DMS114 treated with DMSO at 0.1 percent for 48 hours (cell line): ENCODE measurements around the gene DYSF.

ENCODE experiments used
- DNase-seq: peaks from one replicate; lab custom pipeline; 2025; ENCODE audit not compliant: unreplicated experiment; lab: John Stamatoyannopoulos, UW

DYSF gene

DNA sequence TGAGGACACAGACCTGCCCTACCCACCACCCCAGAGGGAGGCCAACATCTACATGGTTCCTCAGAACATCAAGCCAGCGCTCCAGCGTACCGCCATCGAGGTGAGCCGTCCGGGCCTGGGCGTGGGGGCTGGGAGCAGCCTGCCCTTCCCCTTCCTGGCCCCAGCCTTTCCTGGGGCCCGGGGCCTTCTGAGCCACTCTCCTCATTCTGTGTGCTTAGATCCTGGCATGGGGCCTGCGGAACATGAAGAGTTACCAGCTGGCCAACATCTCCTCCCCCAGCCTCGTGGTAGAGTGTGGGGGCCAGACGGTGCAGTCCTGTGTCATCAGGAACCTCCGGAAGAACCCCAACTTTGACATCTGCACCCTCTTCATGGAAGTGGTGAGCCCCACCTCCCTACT, 157.9 kb downstream of the DYSF start:
- no peak for DNase-seq

DNA sequence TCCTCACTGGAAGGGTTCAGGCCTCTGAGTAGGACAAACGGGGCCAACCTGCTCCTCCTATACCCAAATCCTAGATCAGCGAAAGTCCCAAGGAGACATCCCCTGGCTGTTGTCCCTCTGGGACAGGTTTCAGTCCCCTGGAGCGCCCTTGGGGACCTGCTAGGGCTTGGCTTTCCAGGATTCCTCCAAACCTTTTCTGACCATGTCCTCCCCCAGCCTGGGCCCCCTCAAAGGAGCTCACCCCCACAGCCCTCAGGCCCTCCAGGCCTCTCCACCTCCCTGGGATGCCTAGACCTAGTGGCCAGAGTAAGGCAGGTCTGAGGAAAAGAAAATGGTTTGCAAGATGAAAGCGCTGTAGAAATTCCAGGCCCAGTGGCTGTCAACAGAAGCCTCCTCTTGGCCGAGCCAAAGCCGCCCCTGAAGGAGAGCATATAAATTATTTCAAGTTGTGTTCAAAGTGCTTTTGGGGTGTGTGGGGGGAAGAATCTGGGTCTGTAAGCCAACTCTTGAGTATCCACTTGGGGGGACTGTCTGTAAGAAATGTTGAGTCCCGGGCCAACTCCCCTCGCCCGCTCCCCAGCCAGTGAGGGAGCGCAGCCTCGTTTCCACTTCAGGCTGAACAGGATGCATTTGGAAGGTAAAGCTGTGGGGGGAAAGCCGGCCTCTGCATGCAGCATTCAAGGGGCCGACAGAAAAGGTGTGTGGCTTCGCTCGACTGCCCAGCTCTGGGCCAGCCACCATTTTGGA, 158.6 kb downstream of the DYSF start:
- DNase-seq: no peak

DNA sequence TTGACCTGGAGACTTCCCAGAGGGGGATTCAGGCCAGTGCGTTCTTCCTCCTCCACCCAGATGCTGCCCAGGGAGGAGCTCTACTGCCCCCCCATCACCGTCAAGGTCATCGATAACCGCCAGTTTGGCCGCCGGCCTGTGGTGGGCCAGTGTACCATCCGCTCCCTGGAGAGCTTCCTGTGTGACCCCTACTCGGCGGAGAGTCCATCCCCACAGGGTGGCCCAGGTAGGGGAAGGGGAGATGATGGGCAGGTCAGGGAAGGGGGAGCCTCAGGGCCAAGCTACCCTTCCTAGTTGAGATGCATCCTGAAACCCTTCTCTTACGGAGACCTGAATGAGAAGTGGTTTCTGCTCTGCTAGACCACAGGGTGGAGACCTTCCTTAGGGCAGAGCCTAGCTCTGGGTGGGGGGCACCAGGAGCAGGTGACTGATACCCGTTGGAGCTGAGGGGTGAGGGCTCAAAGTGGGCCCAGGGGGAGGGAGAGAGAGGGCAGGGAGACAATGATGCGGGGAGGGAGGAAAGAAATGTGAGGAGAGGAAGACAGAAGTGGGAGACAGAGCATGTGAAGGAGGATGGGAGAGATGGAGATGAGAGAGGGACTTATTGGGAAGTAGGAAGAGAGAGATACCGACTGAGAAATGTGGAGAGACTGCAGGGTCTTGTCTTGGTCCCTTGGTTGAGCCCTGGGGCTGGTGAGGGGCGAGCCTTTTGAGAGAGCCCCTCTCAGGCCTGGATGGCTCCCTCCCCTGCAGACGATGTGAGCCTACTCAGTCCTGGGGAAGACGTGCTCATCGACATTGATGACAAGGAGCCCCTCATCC, 159.4 kb downstream of the DYSF start:
- DNase-seq: no peak

DNA sequence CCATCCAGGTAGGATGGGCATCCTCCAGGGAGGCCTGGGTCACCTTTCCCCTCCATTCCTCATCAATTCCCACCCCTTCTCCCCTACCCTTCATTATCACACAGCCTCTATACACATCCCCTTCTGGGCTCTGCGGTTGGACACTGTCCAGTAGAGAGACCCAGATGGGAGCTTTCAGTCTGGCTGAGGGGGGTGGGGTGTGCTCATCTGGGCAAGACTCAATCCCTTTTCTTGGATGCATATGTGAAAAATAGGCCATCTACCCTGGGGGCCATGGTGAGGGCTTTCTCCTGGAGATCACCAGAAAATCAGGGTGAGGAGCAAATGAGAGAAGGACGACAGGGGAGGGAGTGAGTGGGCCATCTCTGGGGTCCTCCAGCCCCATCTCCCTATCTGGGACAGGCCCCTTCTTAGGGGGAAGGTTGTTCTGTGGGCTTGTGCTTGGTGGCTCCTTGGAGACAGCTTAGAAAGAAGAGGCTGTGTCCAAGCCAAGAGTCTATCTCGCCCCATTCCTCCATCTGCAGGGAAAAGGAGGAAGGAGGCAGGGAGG, 160.1 kb downstream of the DYSF start:
- no peak for DNase-seq

DNA sequence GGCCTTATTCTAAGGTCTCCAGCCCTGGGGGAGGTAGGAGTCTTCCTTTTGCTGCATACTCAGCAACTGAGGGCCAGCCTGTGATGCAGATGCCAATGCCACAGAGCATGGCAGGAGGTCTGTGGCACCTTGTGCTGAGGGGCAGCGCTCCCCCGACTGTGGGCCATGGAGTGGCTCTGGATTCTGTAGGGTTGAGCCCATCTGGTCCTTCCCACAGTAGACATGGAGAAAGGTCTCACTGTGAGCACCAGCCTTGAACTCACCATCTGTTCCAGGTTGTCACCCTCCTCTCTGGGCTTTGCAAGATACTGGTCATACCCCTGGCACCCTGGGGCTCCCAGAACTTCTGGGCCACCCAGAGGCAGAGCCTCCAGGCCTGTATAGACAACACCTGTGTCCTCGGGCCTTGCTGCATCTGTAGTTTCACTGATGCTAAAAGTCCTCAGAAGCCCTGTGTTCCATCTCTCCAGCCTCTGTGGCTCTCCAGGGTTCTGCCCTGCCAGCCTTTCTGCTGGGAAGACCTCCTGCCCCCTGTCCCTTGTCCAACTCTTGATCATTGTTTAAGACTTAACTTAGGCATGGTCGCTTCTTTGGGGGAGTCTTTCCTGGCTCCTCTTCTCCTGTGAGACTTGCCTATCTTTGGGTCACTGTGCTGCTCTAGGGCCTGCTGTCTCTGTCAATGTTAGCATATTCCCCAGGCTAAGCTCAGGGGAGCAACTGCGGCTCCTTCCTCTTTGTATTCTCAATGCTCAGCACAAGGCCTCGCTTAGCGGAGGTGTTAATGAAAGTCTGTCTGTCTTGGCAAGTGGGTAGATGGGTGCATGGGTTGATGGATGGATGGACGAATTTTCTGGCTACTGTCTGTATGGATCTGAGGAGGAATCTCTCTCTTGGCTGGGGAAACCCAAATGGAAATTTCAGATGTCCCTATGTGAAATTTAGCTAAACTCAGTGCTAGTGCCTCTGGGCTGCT, 160.9 kb downstream of the DYSF start:
- DNase-seq: no peak

DNA sequence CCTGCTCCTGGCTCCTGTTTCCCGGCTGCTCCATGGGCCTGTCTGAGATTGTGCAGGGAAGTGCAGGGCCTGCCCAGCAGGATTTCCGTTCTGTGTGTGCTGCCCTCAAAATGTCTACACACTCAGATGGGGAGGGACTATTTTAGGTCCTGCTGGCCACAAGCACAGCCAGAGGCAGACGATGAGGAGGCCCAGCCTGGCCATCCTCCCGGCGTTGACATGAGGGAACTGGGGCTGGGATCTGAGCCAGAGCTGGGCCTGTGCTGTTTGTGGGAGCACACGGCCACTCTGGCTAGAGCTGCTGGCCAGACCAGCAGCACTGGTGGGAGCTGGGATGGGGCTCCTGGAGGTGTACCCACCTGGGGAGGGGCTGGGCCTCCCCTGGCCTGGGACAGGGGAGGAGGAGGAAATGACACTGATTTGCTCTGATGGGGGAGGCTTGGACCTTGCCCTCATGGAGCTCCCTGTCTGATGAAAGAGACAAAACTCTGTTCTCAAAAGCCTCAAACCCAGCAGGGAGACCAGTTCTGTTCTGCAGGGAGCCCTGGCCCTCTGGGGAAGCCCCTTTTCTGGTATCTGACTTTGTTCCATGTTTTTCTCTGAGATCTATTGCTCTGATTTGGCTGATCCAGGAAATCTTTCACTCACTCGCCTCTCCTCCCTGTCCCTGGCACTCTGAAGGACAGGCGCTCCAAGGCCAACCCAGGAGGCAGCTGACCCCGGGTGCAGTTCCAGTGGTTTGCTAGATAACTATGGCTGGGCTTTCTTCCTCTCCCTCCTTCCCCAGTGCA, 161.8 kb downstream of the DYSF start:
- no peak for DNase-seq

DNA sequence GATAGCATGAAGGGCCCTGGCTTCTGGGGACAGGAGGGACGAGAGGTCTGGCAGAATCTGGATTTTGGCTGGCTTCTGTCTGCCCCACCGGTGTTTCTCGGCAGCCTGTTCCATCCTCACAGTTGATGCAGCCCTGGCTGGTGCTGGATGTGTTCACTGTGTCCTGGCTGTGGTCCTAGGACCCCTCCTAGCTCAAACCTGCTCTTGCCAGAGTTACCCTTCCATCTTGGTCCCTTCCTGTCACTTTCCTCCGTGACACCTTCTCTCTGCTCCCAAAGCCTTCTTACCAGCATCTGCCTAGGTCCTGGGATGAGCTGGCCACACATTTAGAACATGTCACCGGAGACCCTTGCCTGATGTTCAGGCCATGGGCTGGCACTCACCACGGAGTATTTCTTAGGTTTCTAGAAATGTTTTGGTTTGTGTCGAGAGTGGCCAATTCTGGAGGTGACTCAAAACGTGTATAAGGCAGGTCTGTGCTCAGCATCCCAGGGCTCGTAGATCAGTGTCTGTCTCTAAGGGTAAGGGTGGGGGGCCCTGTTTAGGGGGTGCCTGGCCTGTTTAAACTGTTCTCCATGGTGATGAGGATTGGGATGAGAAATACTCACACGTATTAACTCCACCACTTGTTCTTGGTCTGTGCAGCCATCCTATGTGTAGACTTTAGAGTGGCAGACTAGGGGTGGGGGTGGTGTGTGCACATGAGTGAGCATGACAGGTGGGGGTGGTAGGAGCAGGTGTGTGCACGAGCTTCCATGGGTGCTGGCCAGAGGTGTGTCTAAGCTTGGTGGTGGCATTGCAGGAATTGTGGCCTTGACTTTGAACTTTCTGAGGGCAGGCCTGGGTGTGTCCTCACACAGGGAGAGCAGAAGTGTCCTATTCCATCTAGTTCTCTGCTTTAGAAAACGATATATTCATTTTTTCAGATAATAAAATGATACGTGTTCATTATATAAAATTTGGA, 162.7 kb downstream of the DYSF start:
- DNase-seq: no peak

DNA sequence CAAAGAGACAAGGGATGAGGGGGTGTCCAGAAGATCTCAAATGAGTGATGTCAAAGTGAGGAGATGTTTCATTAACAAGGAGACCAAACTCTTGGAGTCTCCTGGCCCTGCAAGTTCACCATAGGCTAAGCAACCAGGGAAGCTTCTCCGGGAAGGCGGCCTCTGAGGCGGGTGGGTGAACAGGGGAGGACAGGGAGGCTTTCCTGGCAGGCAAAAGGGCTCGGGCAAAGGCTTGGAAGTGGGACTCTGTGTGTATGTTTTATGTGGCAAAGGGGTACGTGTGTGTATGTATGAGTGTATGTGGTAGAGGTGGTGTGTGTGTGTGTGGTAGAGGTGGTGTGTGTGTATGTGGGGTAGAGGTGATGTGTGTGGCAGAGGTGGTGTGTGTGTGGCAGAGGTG, 163.9 kb downstream of the DYSF start:
- DNase-seq: no peak

DNA sequence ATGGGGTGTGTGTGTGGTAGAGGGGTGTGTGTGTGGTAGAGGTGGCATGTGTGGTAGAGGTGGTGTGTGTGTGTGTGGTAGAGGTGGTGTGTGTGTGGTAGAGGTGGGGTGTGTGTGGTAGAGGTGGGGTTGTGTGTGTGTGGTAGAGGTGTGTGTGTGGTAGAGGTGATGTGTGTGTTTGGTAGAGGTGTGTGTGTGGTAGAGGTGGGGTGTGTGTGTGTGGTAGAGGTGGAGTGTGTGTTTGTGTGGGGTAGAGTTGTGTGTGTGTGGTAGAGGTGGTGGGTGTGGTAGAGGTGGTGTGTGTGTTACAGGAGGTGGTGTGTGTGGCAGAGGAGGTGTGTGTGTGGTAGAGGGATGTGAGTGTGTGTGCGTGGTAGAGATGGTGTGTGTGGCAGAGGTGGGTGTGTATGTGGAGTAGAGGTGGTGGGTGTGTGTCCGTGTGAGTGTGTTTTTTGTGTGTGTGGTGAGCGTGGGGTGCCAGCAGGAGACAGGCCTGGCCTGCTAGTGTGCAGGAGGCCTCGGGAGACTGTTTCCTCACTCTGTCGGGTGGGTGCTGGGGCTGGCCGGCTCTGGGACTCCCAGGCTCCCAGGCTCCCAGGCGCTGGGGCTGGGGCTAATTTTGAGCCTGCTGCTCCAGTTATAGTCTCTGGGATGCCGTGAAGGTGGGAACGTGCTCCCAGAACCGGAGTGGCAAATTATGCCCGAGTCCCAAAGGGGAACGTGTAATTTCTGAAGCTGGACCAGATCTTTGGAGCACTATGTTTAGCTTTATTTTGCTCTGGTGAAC, 165.2 kb downstream of the DYSF start:
- no peak for DNase-seq

DNA sequence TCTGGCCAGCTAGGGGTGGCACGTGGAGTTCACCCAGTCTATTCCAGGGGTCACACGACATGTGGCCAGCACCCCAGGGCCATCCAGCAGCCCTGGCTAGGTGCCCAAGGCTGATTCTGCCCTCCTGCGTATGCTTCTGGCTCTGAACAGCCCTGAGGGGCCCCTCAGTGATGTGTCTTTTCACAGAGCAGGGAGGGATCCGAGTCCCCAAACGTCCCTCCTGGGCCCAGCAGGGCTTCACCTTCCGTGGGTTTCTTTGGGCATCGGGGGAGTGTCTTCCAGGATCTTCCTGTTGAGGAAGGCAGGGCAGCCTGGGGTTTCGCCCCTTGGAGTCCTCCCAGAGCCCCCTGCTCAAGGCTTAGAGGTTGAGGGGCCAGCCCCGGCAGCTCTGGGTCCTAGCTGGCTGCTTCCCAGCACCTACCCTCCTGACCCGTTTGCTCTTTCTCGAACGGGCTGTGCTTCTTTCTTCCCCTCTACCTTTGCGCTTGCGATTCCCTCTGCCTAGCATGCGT, 165.9 kb downstream of the DYSF start:
- no peak for DNase-seq

DNA sequence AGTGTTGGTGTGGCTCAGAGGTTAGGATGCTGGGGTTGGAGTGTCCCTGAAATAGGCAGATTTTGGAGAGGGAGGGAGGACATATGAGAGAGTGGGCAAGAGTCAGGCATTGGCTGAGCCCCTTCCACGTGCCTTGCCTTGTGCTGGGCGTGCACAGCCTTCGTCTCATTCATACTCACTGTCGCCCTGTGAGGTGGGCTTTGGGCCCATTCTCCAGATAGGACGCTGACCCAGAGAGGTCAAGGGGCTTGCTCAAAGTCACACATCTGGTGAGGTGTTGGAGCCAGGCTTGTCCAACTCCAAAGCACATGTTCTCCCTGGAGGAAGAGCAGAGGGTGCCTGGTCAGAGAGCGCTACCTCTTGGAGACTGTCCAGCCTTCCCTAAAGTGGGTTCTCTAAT, 166.8 kb downstream of the DYSF start:
- DNase-seq: no peak

DNA sequence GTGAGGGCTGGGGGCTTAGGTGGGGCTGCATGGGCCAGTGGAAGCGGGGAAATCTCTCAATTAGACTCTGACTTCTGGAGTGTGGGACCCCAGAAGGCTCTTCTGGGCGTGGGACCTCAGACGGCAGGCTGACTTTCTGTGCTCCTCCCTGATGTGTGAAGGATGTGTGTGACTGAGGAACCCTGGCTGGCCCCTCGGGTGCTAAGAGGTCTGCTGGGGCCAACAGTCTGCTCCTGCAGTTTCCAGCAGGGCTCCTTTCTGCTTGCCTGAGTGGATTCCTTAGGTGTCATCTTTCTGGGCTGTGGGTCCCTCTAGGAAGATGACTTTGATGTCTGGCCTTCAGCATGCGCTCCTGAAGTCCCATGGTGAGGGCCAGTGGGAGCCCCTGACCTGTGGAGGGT, 167.5 kb downstream of the DYSF start:
- DNase-seq: no peak

DNA sequence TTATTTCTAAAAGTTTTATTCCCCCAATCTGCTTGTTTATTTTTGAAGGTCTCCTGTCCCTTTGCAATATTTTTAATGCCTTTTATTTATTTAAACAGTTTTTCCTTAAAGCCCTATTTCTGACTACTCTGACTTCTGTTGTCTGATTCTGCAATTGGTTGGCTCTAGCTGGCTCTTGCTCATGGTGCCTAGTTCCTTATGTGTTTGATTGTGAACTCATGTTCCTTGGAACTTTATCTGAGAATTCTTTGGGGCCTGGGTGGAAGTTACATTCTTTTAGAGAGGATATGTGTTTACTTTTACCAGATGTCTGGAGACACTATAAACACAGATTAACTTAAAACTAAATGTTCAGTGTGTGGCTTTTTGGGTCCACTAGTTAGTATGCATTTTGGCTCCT, 175.9 kb downstream of the DYSF start:
- no peak for DNase-seq

DNA sequence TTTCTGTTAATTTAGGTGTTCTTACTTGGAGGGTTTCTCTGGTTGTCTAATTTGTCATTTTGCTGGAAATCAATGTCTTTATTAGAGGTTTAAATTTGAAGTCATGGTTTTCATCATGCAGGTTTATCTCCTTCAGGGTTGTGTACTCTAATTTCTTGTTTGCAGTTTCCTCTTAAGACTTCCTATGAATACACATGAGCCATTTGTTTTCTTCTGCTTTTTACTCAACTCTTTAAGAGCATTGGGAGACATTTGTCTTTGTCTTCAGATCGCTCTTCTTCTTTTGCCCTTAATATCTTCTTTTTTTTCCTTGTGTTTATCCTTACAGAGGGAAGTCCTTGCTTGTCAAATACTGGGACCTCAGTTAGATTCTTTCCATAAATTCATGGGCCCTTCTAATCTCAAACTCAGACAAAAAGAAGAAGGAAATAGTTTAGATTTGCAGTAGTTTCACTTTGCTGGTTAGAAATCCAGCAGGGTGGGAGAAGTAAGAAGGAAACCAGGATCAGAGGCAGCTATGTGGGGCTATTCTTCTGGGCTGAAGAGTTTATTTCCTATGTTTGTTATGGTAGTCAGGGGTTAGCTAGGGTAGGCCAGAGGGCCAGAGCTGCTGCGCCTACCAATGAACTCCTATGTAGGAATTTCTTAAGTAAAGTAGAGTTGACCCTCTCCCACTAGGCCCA, 176.6 kb downstream of the DYSF start:
- no peak for DNase-seq

DNA sequence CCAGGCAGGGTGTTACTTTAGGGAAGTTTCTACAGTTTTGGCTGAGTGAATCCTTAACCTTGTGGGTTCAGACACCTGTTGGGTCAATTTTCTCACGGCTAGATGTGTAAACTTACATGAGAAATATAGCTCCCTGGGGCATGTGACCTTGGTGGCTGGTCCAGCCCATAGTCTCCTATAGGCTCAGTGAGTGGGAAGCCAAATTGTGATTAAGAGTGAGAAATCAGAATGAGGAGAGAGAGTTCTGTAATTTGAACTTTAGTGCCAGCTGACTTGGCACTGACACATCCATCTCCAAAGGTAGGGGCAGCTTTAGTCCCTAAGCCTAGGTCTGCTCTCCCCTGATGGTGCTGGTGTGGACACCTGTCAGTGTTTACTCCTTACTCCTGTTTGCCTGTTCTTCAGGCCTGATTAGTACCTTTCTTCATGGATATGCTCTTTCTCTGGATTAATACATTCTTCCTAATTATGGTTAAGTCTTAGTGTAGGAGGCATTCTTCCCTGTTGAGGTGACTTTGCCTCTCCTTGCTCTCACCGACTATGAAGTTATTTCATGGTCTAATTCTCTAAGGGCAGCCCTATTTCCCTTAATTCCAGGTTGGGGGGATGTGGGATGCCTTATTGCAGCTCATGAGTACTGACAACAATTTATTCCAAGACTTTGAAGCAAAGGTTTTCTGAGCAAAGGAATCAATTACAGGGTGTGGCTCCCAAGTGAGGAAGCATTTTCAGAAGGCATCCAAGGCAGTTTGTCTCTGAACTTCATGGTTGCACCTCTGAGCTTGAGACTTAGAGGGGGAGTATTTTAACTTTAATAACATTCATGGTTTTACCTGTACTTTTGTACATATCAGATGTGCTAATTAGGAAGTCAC, 177.3 kb downstream of the DYSF start:
- DNase-seq: no peak

DNA sequence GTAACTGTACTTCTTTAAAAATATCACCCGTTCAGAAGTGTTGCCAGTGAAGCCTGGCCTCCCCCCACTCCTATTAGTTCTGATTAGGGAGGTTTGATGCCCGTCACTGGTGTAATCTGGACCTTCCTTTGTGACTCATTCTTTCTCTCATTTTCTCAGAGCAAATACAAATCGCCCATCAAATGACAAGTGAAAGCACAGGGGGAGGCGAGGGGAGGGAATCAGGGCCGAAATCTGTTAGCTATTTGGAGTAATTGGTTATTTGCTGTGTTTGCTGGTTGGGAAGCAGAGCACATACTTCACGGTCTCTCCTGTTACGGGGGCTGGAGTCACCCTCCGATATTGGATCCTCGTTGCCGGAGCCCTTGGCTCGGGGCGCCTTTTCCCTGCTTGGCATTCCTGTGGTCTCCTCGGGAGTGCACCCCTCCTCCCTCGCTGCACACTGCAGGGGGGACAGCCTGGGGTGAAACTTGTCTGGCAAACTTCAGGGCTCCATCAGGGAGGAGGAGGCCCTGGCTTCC, 178.1 kb downstream of the DYSF start:
- DNase-seq: no peak
